HepG2 (cell line): Measurements from ENCODE around the gene PLD1. TPM values are rescaled to one million over a fixed set of nuclear protein-coding genes. Genes with fewer than 3 reads are reported as not detected.

Source experiments
- ATAC-seq: fragments of 200-7000 bp; cut with Tn5 transposase; 3 replicates; pipeline ENCODE4 v1.9.1; 2020; ENCODE audit warnings: mild to moderate bottlenecking, moderate library complexity
- BruUV-seq: library from RNA; stranded (reverse); fragments of 400-500 nt; replicated peaks from 2 replicates; lab custom pipeline; 2021; lab: Mats Ljungman, UMichigan
- CTCF ChIA-PET: fragments of 300-600 bp; formaldehyde crosslinking; extraction: SDS; loops from one replicate; lab custom pipeline; 2021; ENCODE audit warnings: low total read pairs, inconsistent platforms, low intra/inter-chr PET ratio; lab: Yijun Ruan, JAX
- POLR2A ChIA-PET: fragments of 350-600 bp; sonication (Branson Sonifier 250); formaldehyde crosslinking; loops from one replicate; lab custom pipeline; 2020; ENCODE audit warnings: antibody characterized with exemption, inconsistent platforms; lab: Yijun Ruan, JAX
- DNase-seq: peaks from one replicate; pipeline ENCODE4 v3.0.0-alpha.2; 2015; ENCODE audit warnings: low spot score
- FAIRE-seq: peaks from 3 replicates; lab custom pipeline; 2011; peaks lifted over from hg19 to GRCh38; lab: Jason Lieb, UNC
- H2AFZ ChIP-seq: one replicate; pipeline ENCODE4 v1.6.1; 2011; ENCODE audit warnings: low read length, inconsistent platforms
- H3K27ac ChIP-seq: fragments of 300-600 bp; 3 replicates; pipeline ENCODE4 v1.8.0; 2011; ENCODE audit warnings: mixed run types, mild to moderate bottlenecking, mixed read lengths, low read length, inconsistent platforms; ENCODE audit not compliant: insufficient read depth; ENCODE audit errors: extremely low read length
- H3K27me3 ChIP-seq, 2 experiments: fragments of 200-600 bp in 1 of 2; 2 replicates in 1 of 2; 3 replicates in 1 of 2; pipeline versions ENCODE4 v1.6.0 to v1.8.0; 2011; ENCODE audit warnings: low read length in 2 of 2, mild to moderate bottlenecking in 2 of 2, moderate library complexity in 2 of 2, inconsistent platforms in 1 of 2; ENCODE audit not compliant: insufficient read depth in 2 of 2, control insufficient read depth in 1 of 2
- H3K36me3 ChIP-seq, 2 experiments: fragments of 200-600 bp in 1 of 2; replicated peaks in 1 of 2; 2 replicates in 1 of 2; 3 replicates in 1 of 2; pipeline versions ENCODE4 v1.5.1 to v1.8.0; 2011; ENCODE audit warnings: low read length in 2 of 2, inconsistent platforms in 1 of 2; ENCODE audit not compliant: insufficient read depth in 2 of 2, control insufficient read depth in 1 of 2
- H3K4me1 ChIP-seq: 2 replicates; pipeline ENCODE4 v1.5.1; 2012; ENCODE audit warnings: low read length, inconsistent platforms; ENCODE audit not compliant: insufficient read depth
- H3K4me2 ChIP-seq: 2 replicates; pipeline ENCODE4 v1.6.0; 2011; ENCODE audit warnings: low read depth, low read length, inconsistent platforms
- H3K4me3 ChIP-seq, 3 experiments: fragments of 200-600 bp in 1 of 3; sonication (generic), shearing (Covaris generic) in 1 of 3; replicated peaks in 1 of 3; 2 replicates each; pipeline ENCODE4 v1.5.1; 2011 to 2016; ENCODE audit warnings: low read length in 3 of 3, inconsistent platforms in 2 of 3, low read depth in 2 of 3, mild to moderate bottlenecking in 2 of 3, control low read depth in 1 of 3, mixed read lengths in 1 of 3; ENCODE audit not compliant: insufficient read depth in 1 of 3
- H3K79me2 ChIP-seq: one replicate; pipeline ENCODE4 v1.6.1; 2011; ENCODE audit warnings: low read length, inconsistent platforms; ENCODE audit not compliant: insufficient read depth
- H3K9ac ChIP-seq: 2 replicates; pipeline ENCODE4 v1.6.0; 2011; ENCODE audit warnings: mild to moderate bottlenecking, low read depth, low read length, inconsistent platforms; ENCODE audit not compliant: insufficient read depth
- H3K9me3 ChIP-seq: 2 replicates; pipeline ENCODE4 v1.5.1; 2012; ENCODE audit warnings: mild to moderate bottlenecking, low read length
- H4K20me1 ChIP-seq: 2 replicates; pipeline ENCODE4 v1.6.0; 2011; ENCODE audit warnings: inconsistent platforms, mild to moderate bottlenecking, low read length, moderate library complexity; ENCODE audit not compliant: insufficient read depth
- ATF1 ChIP-seq: IDR thresholded peaks from 2 replicates; pipeline ENCODE4 v1.6.1; 2016; ENCODE audit warnings: mild to moderate bottlenecking, control low read depth
- BRCA1 ChIP-seq: sonication (generic); formaldehyde crosslinking; IDR thresholded peaks from 2 replicates; pipeline ENCODE4 v1.4.0; 2020; ENCODE audit warnings: missing genetic modification reagents
- KDM5B ChIP-seq: sonication (generic); formaldehyde crosslinking; IDR thresholded peaks from 2 replicates; pipeline ENCODE4 v1.4.0; 2020; ENCODE audit warnings: missing genetic modification reagents, mild to moderate bottlenecking, borderline replicate concordance
- NR1H2 ChIP-seq: sonication (generic); formaldehyde crosslinking; IDR thresholded peaks from 2 replicates; pipeline ENCODE4 v1.8.1; 2022; ENCODE audit warnings: low read depth, missing genetic modification reagents, borderline replicate concordance
- STAG1 ChIP-seq: sonication (generic); formaldehyde crosslinking; IDR thresholded peaks from 2 replicates; pipeline ENCODE4 v1.4.0; 2020; ENCODE audit warnings: missing genetic modification reagents
- ZNF891 ChIP-seq: sonication (generic); formaldehyde crosslinking; IDR thresholded peaks from 2 replicates; pipeline ENCODE4 v1.5.0; 2020; ENCODE audit warnings: mild to moderate bottlenecking, missing genetic modification reagents
- WGBS: methylation state at CpG from one replicate; pipeline ENCODE4 v1.1.6; 2017; ENCODE audit warnings: low lambda C conversion rate; 5-methylcytosine and 5-hydroxymethylcytosine counted together
- in situ Hi-C: cut with HindIII; loops from 2 replicates; pipeline ENCODE4 v1.10.0; 2017; ENCODE audit warnings: low pct_unique_long_range_greater_than_20kb; ENCODE audit not compliant: extremely low pct_ligation_motif_present
- intact Hi-C: fragments of 100-400 bp; cut with micrococcal nuclease; formaldehyde crosslinking; loops from one replicate; pipeline ENCODE4 v1.10.0; 2022; ENCODE audit not compliant: unreplicated experiment
- polyA plus RNA-seq, 8 experiments: library from polyadenylated mRNA; depleted of rRNA in 3 of 8; stranded (reverse) in 7 of 8; unstranded in 1 of 8; fragments of >200 nt; fragmentation: Illumina TruSeq in 4 of 8; extraction: Trizol in 4 of 8; gene quantifications; 2 replicates each; pipeline versions ENCODE4 v1.2.1 to v1.2.3, GENCODE V29; 2011 to 2016; ENCODE audit warnings: low read depth in 4 of 8, missing spikeins in 1 of 8, mixed read lengths in 1 of 8; ENCODE audit not compliant: insufficient read depth in 1 of 8
- total RNA-seq, 5 experiments: library from RNA; depleted of rRNA; stranded (reverse); fragments of >200 nt; fragmentation: Illumina TruSeq; extraction: Trizol; gene quantifications; 2 replicates each; pipeline ENCODE4 v1.2.3, GENCODE V29; 2016; ENCODE audit warnings: low read depth in 1 of 5
- TF ChIP-seq, protein P1 (sequence below): sonication (generic); formaldehyde crosslinking; IDR thresholded peaks from 2 replicates; pipeline ENCODE4 v1.5.0; 2020; ENCODE audit warnings: mild to moderate bottlenecking, missing genetic modification reagents, borderline replicate concordance
- TF ChIP-seq, protein P2 (sequence below): sonication (generic); formaldehyde crosslinking; IDR thresholded peaks from 2 replicates; pipeline ENCODE4 v1.5.0; 2020; ENCODE audit warnings: mild to moderate bottlenecking, missing genetic modification reagents
- TF ChIP-seq, protein P3 (sequence below): sonication (generic); formaldehyde crosslinking; IDR thresholded peaks from 2 replicates; pipeline ENCODE4 v1.5.1; 2020; ENCODE audit warnings: missing genetic modification reagents, mild to moderate bottlenecking, borderline replicate concordance
- TF ChIP-seq, protein P4 (sequence below): sonication (generic); formaldehyde crosslinking; IDR thresholded peaks from 2 replicates; pipeline ENCODE4 v1.8.0; 2022; ENCODE audit warnings: missing genetic modification reagents, mild to moderate bottlenecking, moderate library complexity, borderline replicate concordance

Gene PLD1
- total and polyA plus RNA-seq, 2 of the 13 experiments (the other 11 are each of a cell fraction or from before 2014, with no cell fraction given) = 27.1 to 59.4 TPM

DNA sequence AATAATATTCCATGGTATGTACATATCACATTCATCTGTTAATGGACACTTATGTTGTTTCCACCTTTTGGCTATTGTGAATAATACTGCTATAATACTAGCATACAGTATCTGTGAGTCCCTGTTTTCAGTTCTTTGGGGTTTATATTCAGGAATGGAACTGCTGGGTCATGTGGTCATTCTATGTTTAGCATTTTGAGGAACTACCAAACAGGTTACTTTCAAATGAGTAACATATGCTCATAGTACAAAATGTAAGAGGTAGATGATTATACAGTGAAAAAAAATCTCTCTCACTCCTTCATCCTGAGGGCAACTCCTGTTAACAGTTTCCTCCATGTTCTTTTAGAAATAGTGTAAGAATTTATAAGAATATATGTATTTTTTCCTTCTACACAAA, 162.2 kb downstream of the PLD1 start (continued):
- TF ChIP-seq NR1H2 (CRISPR knock-in tag) (no peak), ATF1 (CRISPR knock-in tag) (no peak), BRCA1 (no peak), ZNF891 (CRISPR knock-in tag) (no peak)
- TF ChIP-seq, protein P1, sequence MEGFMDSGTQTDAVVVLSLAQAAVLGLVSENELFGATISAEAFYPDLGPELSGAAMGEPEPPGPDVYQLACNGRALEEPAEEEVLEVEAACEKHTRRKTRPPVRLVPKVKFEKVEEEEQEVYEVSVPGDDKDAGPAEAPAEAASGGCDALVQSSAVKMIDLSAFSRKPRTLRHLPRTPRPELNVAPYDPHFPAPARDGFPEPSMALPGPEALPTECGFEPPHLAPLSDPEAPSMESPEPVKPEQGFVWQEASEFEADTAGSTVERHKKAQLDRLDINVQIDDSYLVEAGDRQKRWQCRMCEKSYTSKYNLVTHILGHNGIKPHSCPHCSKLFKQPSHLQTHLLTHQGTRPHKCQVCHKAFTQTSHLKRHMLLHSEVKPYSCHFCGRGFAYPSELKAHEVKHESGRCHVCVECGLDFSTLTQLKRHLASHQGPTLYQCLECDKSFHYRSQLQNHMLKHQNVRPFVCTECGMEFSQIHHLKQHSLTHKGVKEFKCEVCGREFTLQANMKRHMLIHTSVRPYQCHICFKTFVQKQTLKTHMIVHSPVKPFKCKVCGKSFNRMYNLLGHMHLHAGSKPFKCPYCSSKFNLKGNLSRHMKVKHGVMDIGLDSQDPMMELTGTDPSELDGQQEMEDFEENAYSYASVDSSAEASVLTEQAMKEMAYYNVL (CRISPR knock-in tag) = no peak

DNA sequence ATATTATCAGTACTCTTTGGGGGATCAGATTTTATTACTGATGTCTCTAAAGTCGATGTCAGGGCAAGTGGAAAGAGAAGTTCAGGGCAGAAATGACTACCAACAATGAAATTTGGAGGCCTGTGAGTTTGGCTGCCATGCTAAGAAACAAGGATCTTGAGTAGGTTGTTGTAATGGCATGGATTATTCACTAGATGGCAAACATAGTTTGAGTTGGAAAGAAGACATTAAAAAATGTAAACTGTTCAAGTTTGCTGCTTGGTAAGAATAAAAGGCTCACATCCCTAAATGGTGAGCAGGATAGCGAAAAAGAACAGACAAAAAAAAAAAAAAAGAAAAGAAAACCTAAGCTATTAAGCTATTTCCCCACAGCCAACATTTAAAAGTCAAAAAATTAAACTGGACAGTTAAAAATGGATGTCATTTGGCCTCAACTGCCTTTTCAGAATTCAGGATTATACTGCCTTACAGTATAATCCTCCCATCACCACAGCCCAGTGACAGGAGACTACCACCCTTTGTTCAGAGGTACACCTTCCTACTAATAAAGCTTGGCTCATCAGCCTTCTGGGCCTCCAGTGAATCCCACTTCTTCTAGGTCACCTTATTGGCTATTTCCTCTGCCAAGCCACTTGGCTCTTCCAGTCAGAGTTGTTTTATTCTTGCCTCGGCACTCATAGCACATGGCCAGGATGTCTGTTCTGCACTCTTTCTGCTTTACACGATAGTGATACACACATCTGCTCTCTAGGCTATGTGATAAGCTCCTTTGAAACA, 163.7 kb downstream of the PLD1 start:
- H3K4me1 ChIP-seq = no peaks in the 10 kb centered on the region
- no peak overlapping the region for H3K4me2 ChIP-seq
- in situ Hi-C loops (no loop called here), intact Hi-C loops (loop anchor here (1.0 kb wide), 2 partner anchors 126 to 188 kb away; no protein-coding TSS in a partner anchor)
- BruUV-seq = no TSS peak
- WGBS = 79% methylated on average over 4 of the region's 4 CpGs
- no peaks in the 10 kb centered on the region for H3K27me3 ChIP-seq
- DNase-seq (peak; percentile 7), FAIRE-seq (peak; percentile 46), ATAC-seq (peak; percentile 38; the same call in 2 of the 3 replicates)
- no peak overlapping the region for H3K27ac ChIP-seq
- no peak overlapping the region for H3K9ac ChIP-seq
- no peak overlapping the region for H3K4me3 ChIP-seq
- no peaks in the 10 kb centered on the region for H4K20me1 ChIP-seq
- POLR2A ChIA-PET = no interaction called here
- no peak overlapping the region for H2AFZ ChIP-seq
- H3K9me3 ChIP-seq = no peaks in the 10 kb centered on the region
- H3K36me3 ChIP-seq = peaks cover 9 to 43% of the 10 kb centered on the region in 2 experiments; a peak in 4 of 5 replicates
- CTCF ChIA-PET = interaction anchor here (1.0 kb wide), 1 partner anchor 126 kb away, joined by 4 read pairs; no protein-coding TSS in a partner anchor
- no peaks in the 10 kb centered on the region for H3K79me2 ChIP-seq
- TF ChIP-seq, protein P2, sequence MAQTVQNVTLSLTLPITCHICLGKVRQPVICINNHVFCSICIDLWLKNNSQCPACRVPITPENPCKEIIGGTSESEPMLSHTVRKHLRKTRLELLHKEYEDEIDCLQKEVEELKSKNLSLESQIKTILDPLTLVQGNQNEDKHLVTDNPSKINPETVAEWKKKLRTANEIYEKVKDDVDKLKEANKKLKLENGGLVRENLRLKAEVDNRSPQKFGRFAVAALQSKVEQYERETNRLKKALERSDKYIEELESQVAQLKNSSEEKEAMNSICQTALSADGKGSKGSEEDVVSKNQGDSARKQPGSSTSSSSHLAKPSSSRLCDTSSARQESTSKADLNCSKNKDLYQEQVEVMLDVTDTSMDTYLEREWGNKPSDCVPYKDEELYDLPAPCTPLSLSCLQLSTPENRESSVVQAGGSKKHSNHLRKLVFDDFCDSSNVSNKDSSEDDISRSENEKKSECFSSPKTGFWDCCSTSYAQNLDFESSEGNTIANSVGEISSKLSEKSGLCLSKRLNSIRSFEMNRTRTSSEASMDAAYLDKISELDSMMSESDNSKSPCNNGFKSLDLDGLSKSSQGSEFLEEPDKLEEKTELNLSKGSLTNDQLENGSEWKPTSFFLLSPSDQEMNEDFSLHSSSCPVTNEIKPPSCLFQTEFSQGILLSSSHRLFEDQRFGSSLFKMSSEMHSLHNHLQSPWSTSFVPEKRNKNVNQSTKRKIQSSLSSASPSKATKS (CRISPR knock-in tag) = no peak
- TF ChIP-seq KDM5B (CRISPR knock-in tag) = no peak
- TF ChIP-seq STAG1 (CRISPR knock-in tag) = peak; percentile 59
- TF ChIP-seq, protein P3, sequence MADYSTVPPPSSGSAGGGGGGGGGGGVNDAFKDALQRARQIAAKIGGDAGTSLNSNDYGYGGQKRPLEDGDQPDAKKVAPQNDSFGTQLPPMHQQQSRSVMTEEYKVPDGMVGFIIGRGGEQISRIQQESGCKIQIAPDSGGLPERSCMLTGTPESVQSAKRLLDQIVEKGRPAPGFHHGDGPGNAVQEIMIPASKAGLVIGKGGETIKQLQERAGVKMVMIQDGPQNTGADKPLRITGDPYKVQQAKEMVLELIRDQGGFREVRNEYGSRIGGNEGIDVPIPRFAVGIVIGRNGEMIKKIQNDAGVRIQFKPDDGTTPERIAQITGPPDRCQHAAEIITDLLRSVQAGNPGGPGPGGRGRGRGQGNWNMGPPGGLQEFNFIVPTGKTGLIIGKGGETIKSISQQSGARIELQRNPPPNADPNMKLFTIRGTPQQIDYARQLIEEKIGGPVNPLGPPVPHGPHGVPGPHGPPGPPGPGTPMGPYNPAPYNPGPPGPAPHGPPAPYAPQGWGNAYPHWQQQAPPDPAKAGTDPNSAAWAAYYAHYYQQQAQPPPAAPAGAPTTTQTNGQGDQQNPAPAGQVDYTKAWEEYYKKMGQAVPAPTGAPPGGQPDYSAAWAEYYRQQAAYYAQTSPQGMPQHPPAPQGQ (CRISPR knock-in tag) = no peak
- TF ChIP-seq, protein P4, sequence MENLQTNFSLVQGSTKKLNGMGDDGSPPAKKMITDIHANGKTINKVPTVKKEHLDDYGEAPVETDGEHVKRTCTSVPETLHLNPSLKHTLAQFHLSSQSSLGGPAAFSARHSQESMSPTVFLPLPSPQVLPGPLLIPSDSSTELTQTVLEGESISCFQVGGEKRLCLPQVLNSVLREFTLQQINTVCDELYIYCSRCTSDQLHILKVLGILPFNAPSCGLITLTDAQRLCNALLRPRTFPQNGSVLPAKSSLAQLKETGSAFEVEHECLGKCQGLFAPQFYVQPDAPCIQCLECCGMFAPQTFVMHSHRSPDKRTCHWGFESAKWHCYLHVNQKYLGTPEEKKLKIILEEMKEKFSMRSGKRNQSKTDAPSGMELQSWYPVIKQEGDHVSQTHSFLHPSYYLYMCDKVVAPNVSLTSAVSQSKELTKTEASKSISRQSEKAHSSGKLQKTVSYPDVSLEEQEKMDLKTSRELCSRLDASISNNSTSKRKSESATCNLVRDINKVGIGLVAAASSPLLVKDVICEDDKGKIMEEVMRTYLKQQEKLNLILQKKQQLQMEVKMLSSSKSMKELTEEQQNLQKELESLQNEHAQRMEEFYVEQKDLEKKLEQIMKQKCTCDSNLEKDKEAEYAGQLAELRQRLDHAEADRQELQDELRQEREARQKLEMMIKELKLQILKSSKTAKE (CRISPR knock-in tag) = no peak
